HG02610 (cell line): Measurements from ENCODE around the gene FGR.
A peak's percentile ranks its signal among the peaks of the same experiment; 100 is the strongest.
"Not testable (repeated sequence)": the region's sequence is repeated elsewhere in the genome, so short reads cannot be mapped to it uniquely, and the experiment has no call there.

Source experiments
- ATAC-seq: cut with Tn5 transposase; IDR thresholded peaks from one replicate; pipeline ENCODE4 v1.9.1; 2021; ENCODE audit warnings: mild to moderate bottlenecking, moderate library complexity; ENCODE audit not compliant: unreplicated experiment

The FGR gene

GRCh38 chr1:27660300-27660835 is 25.4 kb upstream of the FGR start:
- ATAC-seq, result no peak

- peak; percentile 58 for ATAC-seq
Measured at GRCh38 chr1:27659497-27660299, 24.7 kb upstream of the FGR start.

DNA sequence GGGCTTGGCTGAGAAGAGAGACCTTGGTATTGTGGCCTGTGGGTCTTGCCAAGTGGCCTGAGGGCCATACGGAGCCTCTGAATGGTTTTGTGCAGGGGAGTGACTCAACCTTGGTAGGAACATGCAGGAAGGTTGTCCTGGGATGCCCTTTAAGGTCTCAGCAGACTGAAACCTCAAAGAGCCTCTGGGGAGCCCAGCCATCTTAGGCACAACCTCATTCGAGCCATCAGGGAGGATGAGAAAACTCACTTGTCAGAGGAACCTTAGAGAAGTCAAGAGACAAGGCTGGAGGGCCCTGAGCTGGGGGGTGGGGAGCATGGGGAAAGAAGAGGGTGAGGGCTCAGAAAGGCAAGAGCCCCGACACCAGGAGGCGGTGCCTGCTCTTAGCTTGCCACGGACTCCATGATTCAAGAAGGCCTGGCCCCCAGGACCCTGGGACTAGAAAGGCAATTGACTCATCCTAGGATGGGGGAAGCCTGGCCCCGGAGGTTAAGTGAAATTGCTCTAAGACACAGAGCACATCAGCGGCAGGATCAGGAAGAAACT is 24.0 kb upstream of the FGR start:
- ATAC-seq, result peak; percentile 21

- ATAC-seq, result no peak
Measured at GRCh38 chr1:27656157-27656893, 21.3 kb upstream of the FGR start.

- no peak for ATAC-seq
Measured at GRCh38 chr1:27655151-27655937, 20.4 kb upstream of the FGR start.

DNA sequence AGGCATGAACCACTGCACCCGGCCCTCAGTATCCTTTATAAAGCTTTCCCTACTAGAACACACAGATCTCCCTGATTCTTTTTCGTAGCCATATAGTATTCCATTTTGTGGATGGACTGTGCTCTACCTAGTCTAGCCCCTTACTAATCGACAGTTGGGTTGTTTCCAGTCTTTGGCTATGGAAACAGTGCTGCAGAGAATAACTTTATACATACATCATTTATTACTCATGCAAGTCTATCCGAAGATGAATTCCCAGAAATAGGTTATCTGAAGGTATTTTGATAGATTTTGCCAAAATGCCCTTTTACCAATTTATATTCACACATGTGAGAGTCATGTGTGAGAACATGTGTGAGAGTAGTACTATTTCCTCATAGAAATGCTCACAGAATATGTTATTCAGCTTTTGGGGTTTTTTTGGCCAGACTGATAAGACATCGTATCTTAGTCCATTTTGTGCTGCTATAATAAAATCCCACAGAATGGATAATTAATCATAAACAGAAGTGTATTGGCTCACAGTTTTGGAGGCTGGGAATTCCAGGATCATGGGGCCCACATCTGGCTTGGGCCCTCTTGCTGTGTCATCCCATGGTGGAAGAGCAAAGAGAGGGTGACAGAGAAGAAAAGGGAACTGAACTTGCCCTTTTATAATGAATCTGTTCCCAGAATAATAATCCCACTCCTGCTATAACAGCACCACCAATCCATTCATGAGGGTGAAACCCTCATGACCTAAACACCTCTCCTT is 17.3 kb upstream of the FGR start:
- no peak for ATAC-seq

DNA sequence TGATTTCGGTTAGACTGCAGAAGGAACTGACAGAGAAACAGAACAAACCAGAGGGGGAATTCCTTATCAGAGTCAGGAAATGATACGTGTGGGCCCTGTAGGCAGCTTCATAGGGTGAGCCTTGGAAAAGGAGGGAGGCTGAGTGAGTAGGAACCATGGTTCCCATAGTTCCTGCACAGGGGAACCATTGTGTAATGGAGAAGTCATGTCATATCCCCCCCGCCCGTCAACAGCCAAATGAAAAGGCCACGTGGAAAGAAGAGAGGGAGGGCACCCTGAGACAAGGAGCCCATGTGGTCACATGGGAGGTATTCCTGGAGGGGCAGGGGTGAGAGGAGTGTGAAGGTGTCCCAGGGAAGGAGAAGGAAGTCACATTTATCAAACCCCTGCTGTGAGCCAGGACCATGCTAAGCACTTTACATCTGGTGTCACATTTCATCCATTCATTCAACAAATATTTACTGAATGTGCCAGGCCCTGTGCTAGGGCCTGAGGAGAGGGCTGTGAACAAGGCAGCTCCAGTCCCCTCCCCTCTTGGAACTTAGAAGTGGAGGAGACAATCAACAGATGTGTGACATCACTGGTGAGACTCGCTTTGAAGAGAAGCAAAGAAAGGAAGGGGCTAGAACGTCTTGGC is 15.7 kb upstream of the FGR start:
- ATAC-seq, result no peak

- ATAC-seq, result no peak
Measured at GRCh38 chr1:27650171-27650538, 15.2 kb upstream of the FGR start.

GRCh38 chr1:27649306-27649635 is 14.3 kb upstream of the FGR start:
- ATAC-seq, result no peak

DNA sequence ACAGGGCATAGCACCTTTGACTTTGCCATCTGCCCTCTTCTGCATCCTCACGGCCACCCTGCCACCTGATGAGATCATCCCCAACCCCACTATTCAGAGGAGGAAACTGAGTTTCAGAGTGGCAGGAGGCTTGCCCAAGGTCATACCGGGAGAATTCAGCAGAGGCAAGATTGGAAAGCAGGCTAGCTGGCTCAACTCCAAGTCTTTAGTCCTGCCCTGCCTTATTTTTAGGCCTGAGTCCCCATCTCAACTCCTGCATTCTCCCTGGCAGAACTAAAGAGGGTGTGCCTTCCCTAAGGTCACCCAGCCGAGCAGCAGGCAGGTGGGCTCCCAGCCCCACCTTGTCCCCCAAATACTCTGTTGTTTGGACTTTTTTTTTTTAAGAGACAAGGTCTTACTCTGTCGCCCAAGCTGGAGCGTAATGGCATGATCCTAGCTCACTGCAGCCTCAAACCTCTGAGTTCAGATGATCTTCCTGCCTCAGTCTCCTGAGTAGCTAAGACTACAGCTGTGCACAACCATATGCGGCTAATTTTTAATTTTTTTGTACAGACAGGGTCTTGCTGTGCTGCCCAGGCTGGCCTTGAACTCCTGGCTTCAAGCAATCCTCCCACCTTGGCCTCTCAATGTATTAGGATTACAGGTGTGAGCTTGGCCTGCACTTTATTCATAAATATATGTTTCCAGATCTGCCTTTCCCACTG is 13.8 kb upstream of the FGR start:
- no peak for ATAC-seq

- no peak for ATAC-seq
Measured at GRCh38 chr1:27647328-27647727, 12.3 kb upstream of the FGR start.

DNA sequence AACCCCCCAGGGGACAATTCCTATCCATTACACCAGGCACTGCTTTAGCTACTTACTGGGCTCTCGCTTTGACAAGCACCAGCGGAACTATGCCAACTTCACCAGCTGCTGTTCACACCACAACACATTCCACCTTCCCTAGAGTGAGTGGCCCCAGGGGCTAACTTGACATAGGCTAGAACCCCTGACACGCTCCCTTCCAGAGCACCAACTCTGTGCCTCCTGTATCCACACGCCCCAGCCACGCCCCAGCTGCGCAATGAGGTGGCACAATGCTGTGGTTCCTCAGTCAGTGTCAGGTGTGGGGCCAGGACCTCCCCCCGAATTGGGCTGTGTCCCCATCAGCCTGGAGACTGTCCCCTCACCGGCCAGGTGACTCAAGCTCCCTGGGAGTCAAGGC is 11.7 kb upstream of the FGR start:
- ATAC-seq, result no peak

- no peak for ATAC-seq
Measured at GRCh38 chr1:27645071-27645415, 10.1 kb upstream of the FGR start.

- no peak for ATAC-seq
Measured at GRCh38 chr1:27644369-27645070, 9.5 kb upstream of the FGR start.

GRCh38 chr1:27643600-27644368 is 8.8 kb upstream of the FGR start:
- ATAC-seq, result peak; percentile 78

- not testable (repeated sequence) for ATAC-seq
Measured at GRCh38 chr1:27640514-27640913, 5.5 kb upstream of the FGR start.

- ATAC-seq, result no peak
Measured at GRCh38 chr1:27638805-27639204, 3.8 kb upstream of the FGR start.

DNA sequence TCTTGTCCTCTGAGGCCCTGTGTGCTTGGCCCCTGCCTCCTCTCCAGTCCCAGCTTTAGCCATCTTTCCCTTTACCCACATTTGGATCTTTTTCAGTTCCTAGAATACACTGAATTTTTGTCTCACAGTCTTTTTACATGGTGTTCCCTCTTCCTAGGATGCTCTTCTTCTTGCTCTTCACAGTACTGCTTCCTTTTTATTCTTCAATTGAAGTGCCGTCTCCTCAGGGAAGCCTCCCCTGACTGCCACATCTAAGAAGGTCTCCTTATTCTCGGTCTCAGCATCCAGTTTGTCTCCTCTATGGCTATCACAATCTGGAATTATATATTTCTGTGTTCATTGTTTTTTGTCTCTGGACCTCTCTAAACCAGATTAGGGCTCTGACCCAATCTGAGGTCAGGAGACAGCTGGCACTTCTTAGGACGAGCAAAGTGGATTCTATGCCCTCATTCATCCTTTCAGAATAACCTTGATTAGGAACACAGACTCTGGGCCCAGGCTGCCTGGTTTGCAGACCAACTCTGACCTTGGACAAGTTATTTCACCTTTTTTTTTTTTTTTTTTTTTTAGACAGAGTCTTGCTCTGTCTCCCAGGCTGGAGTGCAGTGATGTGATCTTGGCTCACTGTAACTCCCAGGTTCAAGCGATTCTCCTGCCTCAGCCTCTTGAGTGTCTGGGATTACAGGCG is 3.2 kb upstream of the FGR start:
- no peak for ATAC-seq
